Brain pericyte (primary cell): ENCODE data around the gene IFT57.
"Not testable (repeated sequence)": the region's sequence is repeated elsewhere in the genome, so short reads cannot be mapped to it uniquely, and the experiment has no call there.

Source experiments
- DNase-seq: peaks from one replicate; pipeline ENCODE4 v3.0.0-alpha.2; 2012; ENCODE audit warnings: low read depth, low spot score

IFT57 gene

DNA sequence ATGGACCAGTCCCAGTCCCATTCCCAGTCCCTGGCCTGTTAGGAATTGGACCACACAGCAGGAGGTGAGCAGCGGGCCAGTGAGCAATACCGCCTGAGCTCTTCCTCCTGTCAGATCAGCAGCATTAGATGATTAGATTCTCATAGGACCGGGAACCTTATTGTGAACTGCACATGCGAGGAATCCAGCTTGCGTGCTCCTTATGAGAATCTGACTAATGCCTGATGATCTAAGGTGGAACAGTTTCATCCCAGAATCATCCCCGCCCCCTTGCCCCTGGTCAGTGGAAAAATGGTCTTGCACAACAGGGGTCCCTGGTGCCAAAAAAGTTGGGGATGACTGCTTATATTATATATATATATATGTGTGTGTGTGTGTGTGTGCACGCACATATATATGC, 63.1 kb downstream of the IFT57 start:
- DNase-seq = no peak

DNA sequence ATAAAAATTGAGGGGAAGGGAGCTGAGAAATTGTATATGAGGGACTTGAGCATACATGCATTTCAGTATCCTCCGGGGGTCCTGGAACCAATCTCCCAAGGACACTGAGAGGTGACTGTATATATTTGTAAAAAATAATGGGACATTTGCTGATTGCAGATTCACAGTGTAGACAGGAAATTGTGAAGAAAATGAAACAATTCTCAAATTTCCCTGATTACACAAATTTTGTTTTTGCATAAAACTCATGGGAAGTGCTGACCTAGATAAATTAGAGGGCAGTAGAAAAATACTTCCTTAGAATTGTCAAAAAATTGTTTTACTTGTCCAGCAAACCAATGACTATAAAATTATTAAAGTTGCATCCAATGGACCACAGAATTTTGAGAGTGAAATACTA, 64.0 kb downstream of the IFT57 start:
- no peak for DNase-seq

DNA sequence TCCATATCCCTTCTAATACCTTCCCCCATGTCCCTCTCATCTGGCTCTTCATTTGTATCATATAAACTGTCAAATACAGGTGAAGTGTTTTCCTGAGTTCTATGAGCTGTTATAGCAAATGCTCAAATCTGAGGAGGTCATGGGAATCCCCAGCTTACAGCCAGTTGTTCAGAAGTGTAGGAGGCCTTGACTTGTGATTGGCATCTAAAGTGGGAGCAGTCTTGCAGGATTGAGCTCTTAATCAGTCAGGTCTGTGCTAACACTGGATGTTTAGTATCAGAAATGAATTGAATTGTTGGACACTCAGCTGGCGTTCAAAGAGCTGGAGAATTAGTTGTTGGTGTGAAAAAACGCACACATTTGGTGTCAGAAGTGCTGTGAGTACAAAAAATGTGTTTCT, 65.0 kb downstream of the IFT57 start:
- no peak for DNase-seq

DNA sequence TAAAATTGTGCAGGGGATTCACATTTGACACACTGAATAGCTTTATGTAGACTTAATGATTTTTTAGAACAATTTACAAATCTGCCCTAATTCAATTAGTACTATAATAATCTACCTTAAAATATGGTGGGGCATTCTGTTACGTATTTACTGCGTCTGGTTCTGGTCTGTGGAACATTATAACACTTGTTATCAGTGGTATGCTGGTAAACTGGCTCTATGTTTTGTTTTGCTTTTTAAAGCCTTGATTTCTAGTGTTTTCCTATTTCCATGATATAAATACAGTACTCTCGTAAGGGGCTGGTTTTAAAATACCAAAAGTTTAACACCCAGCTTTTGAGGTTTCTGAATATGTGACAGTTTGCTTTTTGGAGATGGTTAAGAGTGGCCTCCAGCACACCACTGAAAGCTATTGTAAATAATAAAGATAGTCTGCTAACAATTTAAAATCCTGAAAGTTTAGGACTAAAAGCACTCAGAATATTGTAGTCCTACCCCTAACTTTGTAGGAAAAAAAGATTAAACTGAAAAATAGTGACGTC, 65.8 kb downstream of the IFT57 start:
- DNase-seq = no peak

DNA sequence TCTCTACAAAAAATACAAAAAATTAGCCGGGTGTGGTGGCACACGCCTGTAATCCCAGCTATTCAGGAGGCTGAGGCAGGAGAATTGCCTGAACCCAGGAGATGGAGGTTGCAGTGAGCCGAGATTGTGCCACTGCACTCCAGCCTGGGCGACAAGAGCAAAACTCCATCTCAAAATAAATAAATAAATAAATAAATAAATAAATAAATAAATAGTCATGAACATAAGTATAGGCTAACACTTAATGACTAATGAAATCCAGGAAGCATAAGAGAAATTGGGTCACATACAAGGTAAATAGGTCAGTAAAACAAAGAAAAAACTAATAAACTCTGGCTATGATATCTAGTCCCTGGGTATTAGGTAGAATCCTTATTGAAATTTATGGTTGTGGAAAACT, 66.6 kb downstream of the IFT57 start:
- DNase-seq = not testable (repeated sequence)

DNA sequence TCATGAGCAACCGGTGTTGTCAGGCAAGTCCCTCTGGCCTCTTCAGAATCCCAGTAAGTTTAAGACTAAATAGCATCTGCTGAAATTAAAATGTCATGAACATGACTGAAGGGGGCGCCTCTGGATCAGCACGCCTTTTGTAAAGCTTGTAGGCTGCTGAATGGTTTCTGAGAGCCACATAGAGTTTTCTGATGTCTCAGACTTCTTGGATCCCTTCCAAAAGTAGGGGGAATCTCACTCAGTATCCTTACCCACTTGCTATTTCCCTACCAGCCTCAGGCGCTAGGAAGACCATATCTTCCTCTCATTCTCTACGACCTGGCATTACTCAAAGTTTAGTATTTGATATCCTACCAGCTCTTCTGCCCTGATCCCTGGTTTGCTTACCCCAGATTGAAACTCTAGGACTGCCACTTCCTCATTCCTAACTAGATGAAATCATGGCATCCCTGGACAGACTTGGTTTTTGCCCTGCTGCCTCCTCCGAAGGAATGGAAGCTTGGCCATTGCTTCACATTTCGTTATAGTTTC, 68.7 kb downstream of the IFT57 start:
- DNase-seq = no peak

DNA sequence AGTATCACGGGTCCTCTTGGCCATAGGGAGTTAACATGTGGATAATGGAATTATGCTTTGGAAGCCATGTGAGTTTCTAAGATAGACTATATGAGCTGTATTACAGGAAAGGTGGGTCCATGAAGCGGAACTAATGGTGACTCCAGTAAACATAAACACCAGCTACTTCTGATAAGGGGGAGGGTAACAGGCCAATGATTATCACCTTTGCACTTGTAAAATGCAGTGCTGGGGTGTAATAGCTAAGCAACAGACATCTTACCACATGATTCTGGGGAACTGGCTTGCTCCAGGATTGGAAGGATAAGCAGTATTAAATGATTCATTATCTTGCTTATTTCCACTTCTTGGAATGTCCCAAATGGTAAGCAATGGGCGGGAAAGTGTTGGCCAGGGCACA, 70.0 kb downstream of the IFT57 start:
- DNase-seq = no peak

- DNase-seq = no peak
Measured at GRCh38 chr3:108150200-108150599, 72.0 kb downstream of the IFT57 start.

- no peak for DNase-seq
Measured at GRCh38 chr3:108146139-108146538, 76.1 kb downstream of the IFT57 start.

DNA sequence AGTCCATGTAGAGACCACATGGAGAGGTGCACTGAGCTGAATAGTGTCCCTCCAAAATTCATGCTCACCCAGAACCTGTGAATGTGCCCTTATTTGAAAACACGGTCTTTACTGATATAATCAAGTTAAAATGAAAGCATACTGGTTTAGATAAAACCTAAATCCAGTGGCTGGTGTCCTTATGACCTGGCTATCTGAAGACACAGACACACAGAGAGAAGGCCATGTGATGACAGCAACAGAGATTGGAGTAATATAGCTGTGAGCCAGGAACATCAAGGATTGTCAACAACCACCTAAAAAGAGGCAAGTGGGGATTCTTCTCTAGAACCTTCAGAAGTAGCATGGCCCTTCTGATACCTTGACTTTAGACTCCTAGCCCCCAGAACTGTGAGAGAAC, 76.6 kb downstream of the IFT57 start:
- no peak for DNase-seq

GRCh38 chr3:108137460-108137814, 84.8 kb downstream of the IFT57 start:
- no peak for DNase-seq

DNA sequence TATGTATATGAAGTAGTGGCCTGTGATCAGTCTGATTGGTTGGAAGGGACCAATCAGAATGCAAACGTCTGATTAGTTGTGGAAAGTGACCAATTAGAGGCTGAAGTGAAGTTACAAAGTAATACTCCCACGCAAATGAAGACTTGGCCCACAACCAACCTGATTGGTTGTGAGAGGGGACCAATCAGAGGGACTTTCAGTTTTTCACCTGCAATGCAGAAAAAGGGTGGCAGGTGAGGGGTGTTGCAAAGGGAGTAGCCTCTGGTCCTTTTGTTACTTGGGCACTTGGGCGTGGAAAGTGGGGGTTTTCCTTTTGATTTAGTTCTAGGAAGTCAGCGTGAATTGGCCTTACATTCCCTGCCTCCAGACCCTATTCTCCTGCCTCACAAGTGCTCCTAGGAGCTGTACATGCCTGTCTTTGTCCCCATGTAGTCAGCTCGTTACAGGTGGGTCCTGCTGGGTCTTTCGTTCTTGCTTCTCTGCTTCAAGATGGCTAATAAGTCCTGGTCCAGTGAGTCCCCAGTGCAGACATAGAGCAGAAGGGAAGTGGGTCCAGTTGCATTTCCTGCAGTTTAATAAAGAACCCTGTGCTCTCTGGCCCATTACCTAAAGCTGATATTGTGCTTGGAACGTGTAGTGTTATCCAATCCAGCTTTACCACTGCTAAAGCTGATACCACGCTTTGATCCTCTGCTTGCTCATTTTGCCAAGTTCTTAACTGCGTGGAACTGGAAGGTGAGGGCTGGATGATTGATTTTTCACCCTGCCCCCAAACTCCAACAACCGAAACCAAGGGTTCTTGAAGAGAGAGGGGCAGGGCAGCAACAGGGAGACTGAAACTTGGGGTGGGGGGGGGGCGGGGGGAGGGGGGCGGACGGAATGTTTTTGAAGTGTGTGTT, 85.4 kb downstream of the IFT57 start:
- no peak for DNase-seq

- DNase-seq = no peak
Measured at GRCh38 chr3:108134555-108134880, 87.7 kb downstream of the IFT57 start.

GRCh38 chr3:108133858-108134554, 88.2 kb downstream of the IFT57 start:
- DNase-seq = no peak

GRCh38 chr3:108133048-108133369, 89.2 kb downstream of the IFT57 start:
- DNase-seq = no peak

DNA sequence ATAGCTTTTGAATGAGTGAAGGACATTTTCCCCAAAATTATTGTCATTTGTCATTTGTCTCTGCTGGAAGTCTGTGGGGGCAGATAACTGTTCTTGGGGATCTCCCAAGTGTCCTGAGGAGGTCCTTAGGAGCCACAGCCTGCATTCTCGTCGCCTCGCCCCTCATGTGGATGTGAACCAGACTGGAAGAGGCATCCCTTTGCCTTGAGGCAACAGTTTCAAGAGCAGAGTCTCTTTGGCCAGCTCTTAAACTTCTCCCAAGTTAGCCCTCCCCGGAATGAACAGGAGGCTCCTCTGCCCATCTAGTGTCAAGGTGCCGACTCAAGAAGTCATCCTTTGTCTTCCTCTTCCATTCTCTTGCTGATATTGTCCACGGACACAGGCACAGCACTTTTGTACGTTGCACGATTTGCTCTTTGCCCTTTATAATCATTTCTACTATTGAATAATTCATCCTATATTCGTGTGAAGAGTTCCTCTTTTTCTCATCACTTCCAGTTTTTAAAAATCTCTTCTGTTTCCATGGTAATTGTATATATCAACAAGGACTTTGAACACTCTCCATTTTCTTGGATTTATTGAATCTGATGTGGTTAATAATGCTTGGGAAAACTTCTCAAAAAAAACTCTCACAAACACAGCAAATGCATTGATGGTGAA, 90.6 kb downstream of the IFT57 start:
- no peak for DNase-seq

DNA sequence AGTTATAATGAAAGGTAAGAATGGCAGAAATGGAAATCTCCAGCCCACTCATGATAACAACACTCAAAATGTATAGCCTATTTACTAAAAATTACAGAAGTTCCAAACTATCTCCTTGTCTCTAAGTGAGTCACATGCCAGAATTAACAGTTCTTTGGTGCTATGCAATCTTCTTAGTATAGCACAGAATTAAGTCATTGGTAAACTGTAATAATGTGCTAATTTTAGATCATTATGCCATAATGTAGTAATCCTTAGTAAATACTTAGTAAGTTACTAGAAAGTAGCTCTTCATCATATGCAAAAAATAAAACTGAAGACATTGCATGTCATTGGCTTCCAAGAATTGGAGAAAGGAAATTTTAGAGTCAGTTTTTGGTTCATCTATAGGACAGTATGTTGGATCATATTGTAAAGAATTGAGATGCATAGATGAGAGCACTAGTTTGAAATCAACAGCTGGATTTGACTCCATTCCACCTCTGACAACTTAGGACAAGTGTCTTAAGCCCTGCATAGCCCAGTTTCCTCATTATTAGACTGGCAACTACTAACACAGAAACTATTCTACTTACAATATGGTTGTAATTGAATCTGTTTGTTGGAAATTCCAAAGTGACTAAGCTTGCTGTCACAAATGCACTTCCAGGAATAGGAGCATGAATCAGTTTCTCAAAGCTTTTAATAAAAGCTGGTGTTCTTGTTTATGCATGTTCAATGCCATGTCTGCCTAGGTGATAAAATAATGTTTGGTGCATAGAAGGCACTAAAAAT, 91.3 kb downstream of the IFT57 start:
- no peak for DNase-seq

DNA sequence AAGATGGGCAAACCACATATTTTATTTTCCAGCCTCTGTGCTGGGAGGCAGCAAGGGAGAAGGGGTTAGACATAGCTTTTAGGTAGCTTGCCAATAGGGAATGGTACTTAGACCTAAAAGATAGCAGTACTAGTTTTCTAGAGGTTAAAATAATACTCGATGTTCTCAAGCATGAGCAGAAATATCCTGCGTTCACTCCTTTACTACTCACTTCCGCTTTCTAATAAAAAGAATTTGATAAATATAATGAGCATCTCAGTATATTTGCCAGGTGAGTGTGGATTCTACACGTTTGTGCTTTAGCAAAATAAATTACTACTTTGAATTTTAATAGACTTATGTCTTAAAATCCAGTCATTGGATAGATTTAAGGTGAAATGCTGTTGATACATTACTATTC, 92.0 kb downstream of the IFT57 start:
- no peak for DNase-seq

- DNase-seq = no peak
Measured at GRCh38 chr3:108127301-108127988, 94.8 kb downstream of the IFT57 start.

DNA sequence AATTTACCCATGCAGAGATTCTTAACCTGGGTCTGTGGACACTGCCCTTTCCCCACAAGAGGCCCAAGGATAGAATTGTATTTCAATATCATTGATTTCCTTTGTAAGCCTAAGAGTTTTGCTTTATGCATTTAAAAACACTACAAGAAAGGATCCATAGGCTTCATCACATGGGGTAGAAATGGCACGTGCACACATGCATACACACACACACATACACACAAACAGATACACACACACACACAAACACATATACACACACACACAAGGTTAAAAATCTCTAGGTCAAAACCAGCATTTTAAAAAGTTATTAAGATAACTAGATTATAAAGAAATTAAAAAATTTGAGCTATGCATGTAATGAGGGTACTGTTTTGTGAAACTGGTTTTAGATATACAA, 95.9 kb downstream of the IFT57 start:
- no peak for DNase-seq

GRCh38 chr3:108125550-108126071, 96.6 kb downstream of the IFT57 start:
- DNase-seq = no peak
